G401 (cell line): ENCODE results near the gene SLIT3. TPM values are rescaled to one million over a fixed set of nuclear protein-coding genes. Genes with fewer than 3 reads are reported as not detected.

ENCODE experiments used
- DNase-seq: peaks from one replicate; pipeline ENCODE4 v3.0.0-alpha.2; 2015; ENCODE audit warnings: low spot score
- in situ Hi-C: cut with HindIII; loops from 2 replicates; pipeline ENCODE4 v1.10.0; 2016; ENCODE audit warnings: low sequenced_read_pairs, mixed read lengths
- total RNA-seq: library from RNA; depleted of rRNA; stranded (reverse); fragments of >200 nt; shearing (Covaris generic); gene quantifications from 2 replicates; pipeline ENCODE4 v1.2.3, GENCODE V29; 2014

Gene SLIT3
- total RNA-seq, 1 experiment from 2014 or later, result 0.03 TPM

- peak; percentile 89 for DNase-seq
- in situ Hi-C loops, result no loop called here
Measured at GRCh38 chr5:168707716-168708695, 592.9 kb downstream of the SLIT3 start.

DNA sequence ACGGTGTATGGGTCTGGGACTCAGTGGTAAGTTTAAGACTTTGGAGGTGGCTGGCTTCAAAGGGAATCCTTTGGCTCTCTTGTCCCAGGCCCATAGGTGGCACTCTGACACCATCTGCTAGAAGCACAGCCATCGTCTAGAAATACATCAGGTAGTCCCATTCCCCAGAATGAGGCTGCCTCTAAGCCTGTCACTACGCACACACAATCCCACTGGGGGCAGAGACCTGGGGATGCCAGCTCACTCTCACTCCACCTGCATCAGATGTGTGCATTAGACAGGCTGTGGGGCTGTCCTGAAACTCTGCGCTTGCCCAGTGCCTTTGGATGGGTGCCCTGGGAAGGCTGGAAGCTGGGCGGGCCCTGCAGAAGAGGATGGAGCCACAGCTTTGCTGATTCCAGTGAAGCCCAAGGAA, 594.3 kb downstream of the SLIT3 start:
- in situ Hi-C loops, result no loop called here
- DNase-seq, result peak; percentile 94

DNA sequence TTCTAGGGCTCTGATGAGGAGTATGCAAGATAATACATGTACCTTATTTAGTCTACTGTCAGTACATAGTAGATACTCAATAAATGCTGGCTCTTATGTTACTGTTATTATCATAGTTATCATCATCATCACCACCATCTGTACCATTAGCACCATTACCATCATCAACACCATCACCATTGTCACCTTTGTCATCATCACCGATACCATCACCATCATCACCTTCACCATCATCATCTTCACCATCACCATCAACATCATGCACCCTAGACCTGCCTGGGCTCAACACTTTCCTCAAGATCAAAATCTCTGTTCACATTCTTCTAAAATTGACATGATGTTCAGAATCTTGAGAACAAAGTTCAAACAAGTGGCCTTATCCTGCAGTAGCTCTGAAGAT, 595.6 kb downstream of the SLIT3 start:
- no peak for DNase-seq
- in situ Hi-C loops, result no loop called here

- in situ Hi-C loops, result no loop called here
- no peak for DNase-seq
Measured at GRCh38 chr5:168702511-168702910, 598.4 kb downstream of the SLIT3 start.

DNA sequence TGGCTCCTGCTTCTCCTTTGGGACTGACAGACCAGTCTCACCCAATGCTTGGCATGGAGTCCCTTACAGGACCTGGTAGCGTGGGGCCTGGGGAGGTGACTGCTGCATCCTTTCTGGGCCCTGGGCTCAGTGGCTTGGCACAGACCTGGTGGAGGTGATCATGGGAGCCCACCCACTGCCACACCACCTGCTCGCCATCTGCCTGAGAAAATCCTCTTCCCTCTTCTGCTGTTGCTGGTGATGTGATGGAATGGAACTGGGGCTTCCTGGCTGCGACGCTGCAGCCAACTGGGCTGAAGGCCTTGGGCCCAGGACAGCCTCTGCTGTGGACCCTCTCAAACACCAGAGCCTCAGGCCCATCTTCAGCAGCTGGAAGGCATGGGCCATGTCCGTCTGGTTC, 599.3 kb downstream of the SLIT3 start:
- in situ Hi-C loops, result no loop called here
- DNase-seq, result peak; percentile 95

GRCh38 chr5:168699002-168699401, 601.9 kb downstream of the SLIT3 start:
- in situ Hi-C loops, result no loop called here
- DNase-seq, result no peak

DNA sequence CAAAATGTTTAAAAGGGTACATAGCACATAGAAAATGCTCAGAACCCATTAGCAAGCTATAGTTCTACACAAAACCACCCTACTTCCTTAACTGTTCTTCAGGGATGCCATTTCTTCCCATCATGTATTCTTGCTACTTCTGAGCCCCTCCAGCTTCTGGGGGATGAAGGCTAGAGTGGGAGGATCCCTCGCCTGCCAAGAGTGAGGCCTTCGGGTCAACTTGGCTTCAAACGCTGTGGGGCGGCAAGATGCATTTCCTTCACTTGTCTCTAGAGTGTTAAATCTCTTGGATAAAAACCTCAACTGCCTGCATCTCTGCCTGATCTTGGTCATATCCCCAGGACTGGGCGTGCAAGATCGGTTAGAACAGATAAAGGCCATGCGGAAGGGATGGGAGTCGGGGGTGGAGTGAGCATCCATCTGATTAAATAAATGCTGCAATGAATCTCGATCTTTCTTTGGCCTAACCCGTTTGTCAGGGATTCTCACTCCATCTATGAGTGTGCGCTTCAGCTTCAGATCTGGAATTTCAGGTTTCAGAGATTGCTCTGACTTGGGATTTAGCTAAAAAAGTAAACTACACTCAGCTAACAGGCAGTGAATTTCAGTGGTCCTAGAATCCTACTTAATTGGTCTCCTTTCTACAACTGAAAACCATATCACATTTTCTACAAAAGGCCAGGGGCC, 603.8 kb downstream of the SLIT3 start:
- no peak for DNase-seq
- in situ Hi-C loops, result no loop called here

- DNase-seq, result no peak
- in situ Hi-C loops, result no loop called here
Measured at GRCh38 chr5:168696611-168697010, 604.3 kb downstream of the SLIT3 start.

DNA sequence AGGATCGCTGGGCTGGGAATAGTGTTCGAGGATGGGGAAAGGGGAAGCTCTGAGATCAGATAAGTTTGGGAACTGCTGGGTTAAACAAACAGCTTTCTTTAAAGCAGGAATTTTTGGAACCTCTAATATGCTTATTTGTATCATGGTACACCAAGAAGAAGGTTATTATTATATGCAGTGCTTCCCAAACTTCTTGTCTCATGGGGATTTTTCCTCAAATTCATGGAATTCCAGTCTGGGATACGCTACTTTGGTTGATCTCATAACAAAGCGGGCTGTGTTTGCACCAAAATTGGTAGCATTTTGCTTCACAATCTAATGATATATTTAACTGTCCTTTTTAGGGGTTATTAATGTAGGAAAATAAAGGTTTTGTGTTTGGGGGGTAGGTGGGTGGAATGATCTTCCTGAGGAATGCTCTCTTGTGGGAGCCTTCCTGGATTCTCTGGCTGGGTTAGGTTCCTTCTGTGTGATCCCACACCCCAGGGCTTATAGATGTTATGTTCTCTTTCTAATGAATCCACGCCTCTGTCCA, 605.6 kb downstream of the SLIT3 start:
- in situ Hi-C loops, result no loop called here
- no peak for DNase-seq

GRCh38 chr5:168694289-168694688, 606.6 kb downstream of the SLIT3 start:
- in situ Hi-C loops, result no loop called here
- DNase-seq, result no peak

DNA sequence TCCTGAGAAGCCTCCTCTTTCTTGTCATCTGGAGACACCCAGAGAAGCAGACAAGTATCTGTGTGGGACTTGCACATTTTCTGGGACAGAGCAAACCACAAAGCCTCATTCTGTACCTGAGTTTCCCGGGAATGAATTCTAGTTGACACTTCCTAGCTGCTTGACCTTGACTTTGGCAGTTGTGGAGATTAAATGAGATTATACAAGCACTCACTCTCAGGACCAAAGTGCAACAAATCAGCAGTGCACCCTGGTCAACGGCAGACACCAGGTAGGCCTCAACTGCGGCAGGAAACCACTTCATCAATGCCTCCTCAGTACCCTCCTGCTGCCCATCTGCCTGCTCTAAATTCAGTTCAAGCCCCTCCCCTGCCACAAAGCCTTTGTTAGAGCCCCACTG, 607.1 kb downstream of the SLIT3 start:
- in situ Hi-C loops, result no loop called here

GRCh38 chr5:168693297-168693696, 607.6 kb downstream of the SLIT3 start:
- in situ Hi-C loops, result no loop called here

More for the DNA sequence above, 607.1 kb downstream of the SLIT3 start:
- no peak for DNase-seq

GRCh38 chr5:168691891-168692290, 609.0 kb downstream of the SLIT3 start:
- in situ Hi-C loops, result no loop called here
- DNase-seq, result no peak

More at GRCh38 chr5:168693297-168693696, 607.6 kb downstream of the SLIT3 start:
- no peak for DNase-seq

- no peak for DNase-seq
- in situ Hi-C loops, result no loop called here
Measured at GRCh38 chr5:168689260-168689659, 611.7 kb downstream of the SLIT3 start.

DNA sequence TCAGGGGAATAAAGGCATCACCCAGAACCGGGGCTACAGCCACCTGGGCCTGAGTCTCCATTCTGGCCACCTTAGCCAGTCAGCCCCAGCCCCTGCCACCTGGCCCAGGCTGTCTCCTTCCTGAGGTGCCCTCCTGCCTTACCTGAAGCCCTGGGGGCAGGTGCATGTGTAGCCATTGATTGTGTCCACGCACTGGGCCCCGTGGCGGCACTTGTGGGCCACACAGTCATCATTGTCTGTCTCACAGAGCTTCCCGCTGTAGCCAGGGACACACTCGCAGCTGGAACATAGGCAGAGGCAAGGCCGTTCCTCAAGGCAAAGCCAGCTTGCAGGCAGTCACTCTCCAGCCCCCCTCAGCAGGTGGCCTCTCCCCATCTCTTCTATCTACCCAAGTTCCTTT, 614.1 kb downstream of the SLIT3 start:
- in situ Hi-C loops, result no loop called here
- no peak for DNase-seq

DNA sequence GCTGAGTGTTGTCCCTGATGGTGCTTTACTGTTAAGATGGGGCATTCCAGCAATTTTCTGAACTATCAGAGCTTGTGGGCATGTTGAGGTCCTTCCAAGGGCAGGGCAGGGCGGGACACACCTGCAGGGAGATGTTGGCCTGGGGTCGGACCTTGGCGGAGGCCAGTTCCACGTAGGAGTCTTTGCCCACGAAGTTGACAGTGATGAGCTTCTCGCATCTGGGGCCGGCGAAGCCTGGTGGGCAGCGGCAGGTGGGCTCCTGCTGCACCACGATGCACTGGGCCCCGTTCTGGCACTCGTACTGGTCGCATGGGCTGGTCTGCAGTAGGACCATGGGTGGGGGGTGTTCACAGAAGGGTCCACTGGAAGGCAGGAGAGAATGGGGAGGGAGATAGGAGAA, 615.4 kb downstream of the SLIT3 start:
- in situ Hi-C loops, result no loop called here
- no peak for DNase-seq

DNA sequence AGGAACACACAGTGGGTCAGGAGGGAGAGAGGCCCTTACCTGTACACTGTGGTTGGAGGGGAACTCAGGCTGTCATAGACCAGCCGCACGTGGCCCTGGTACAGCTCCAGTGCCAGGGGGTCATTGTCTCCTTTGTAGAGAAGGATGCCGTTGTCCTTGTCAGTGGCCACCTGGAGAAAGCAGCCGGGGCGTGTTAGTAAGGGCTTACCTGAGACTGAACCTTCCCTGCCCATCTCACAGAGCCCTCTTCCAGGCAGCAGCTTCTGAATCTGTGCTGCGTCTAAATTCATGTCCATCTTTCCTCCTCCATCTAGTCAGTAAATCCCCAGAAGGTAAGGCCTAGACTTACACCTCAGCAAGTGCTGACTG, 617.0 kb downstream of the SLIT3 start:
- DNase-seq, result no peak
- in situ Hi-C loops, result no loop called here

DNA sequence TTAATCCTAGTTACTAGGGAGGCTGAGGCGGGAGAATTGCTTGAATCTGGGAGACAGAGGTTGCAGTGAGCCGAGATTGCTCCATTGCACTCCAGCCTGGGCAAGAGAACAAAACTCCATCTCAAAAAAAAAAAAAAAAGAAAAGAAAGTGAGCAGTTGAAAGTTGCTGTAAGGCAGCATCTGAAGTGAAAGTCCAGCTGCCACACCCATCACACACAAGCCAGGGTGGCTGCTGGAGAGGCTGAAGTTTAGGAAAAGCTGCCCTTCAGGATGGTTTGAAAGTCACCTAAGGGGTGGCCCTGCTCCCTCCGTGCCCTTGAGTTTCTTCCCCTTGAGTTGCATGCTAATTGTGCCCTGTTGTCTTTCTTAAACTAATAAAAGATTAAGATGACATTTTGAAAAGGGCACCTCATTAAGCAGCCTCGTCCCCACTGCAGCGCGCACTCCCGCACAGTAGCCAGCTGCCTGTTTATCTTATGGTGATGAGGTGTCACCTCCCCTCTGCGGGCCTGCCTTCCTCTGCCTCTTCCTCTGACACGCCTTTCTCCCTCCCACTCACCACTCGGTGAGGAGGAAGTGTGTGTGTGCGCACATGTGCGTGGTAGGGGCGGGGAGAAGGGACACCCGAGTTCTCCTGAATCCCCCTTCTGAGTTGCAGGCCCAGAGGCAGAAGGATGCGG, 617.6 kb downstream of the SLIT3 start:
- in situ Hi-C loops, result no loop called here

DNA sequence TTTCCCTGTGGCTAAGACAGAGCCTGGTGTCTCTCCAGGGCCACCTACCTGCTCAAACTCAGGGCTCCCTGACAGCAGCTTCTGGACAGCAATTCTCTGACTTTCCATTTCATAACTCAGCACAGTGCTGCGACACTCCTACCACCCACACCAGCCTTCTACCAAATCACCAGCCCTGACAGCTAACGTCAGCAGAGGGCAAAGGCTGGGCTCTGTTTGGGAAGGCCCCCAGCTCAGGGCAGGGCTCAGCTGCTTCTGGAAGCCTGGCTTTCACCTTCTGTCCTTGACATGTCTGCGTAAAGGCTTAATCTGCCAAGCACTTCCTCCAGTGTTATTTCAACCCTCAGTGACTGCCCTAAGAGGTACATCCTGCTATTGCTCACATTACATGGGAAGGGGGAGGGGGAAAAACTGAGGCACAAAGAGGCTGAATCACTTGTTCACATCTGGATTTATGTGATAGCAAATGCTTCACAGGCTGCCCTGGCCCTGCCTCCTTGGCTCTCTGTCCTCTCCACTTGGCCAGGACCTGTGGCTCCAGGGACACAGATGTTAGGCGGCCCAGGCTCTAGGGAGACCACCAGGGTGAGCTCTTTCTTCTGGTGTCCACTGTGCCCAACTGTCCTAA, 619.3 kb downstream of the SLIT3 start:
- DNase-seq, result no peak
- in situ Hi-C loops, result no loop called here

More for the DNA sequence above, 617.6 kb downstream of the SLIT3 start:
- DNase-seq, result no peak
